WTC11 (cell line): Measurements from ENCODE around the gene DNM3. TPM values are rescaled to one million over a fixed set of nuclear protein-coding genes. Genes with fewer than 3 reads are reported as not detected.

Source experiments
- ATAC-seq: fragments of 200-7000 bp; cut with Tn5 transposase; 2 replicates; pipeline ENCODE4 v1.10.0; 2021; ENCODE audit warnings: mild to moderate bottlenecking, moderate library complexity
- CTCF ChIA-PET: fragments of 300-600 bp; sonication (Branson Sonifier 250); formaldehyde crosslinking; loops from one replicate; lab custom pipeline; 2021; ENCODE audit warnings: antibody characterized with exemption; lab: Charles Lee
- POLR2A ChIA-PET: fragments of 350-600 bp; sonication (Branson Sonifier 250); formaldehyde crosslinking; loops from one replicate; lab custom pipeline; 2021; ENCODE audit warnings: antibody characterized with exemption; lab: Charles Lee
- DNase-seq: peaks from one replicate; pipeline ENCODE4 v3.0.0; 2021; ENCODE audit warnings: low spot score
- H3K27ac Mint-ChIP-seq: 2 replicates; pipeline ENCODE4 v1.8.0; 2021; ENCODE audit warnings: mixed read lengths
- H3K27me3 Mint-ChIP-seq: 2 replicates; pipeline ENCODE4 v1.8.0; 2021; ENCODE audit warnings: low read depth, mild to moderate bottlenecking, moderate library complexity, mixed read lengths
- H3K36me3 Mint-ChIP-seq: 2 replicates; pipeline ENCODE4 v1.8.0; 2021; ENCODE audit warnings: mixed read lengths
- H3K4me1 Mint-ChIP-seq: 2 replicates; pipeline ENCODE4 v1.8.0; 2022; ENCODE audit warnings: mixed read lengths
- H3K4me3 Mint-ChIP-seq: 2 replicates; pipeline ENCODE4 v1.8.0; 2021; ENCODE audit warnings: mild to moderate bottlenecking, moderate library complexity, mixed read lengths
- H3K9me3 Mint-ChIP-seq: 2 replicates; pipeline ENCODE4 v1.8.0; 2021; ENCODE audit warnings: mixed read lengths
- FOXP1 ChIP-seq: sonication (generic); formaldehyde crosslinking; IDR thresholded peaks from 2 replicates; pipeline ENCODE4 v1.8.0; 2022; ENCODE audit warnings: missing genetic modification reagents, mild to moderate bottlenecking, moderate library complexity, borderline replicate concordance
- GABPB1 ChIP-seq: sonication (generic); formaldehyde crosslinking; IDR thresholded peaks from 2 replicates; pipeline ENCODE4 v1.8.1; 2023; ENCODE audit warnings: mild to moderate bottlenecking, missing genetic modification reagents
- GTF2I ChIP-seq: fragments of 250-450 bp; sonication (Bioruptor Pico); conservative IDR thresholded peaks from 2 replicates; pipeline ENCODE4 v1.4.0; 2021; ENCODE audit warnings: mild to moderate bottlenecking
- MYBL2 ChIP-seq: sonication (generic); formaldehyde crosslinking; IDR thresholded peaks from 2 replicates; pipeline ENCODE4 v1.8.1; 2023; ENCODE audit warnings: mild to moderate bottlenecking, moderate library complexity, missing genetic modification reagents
- RELA ChIP-seq: sonication (generic); formaldehyde crosslinking; IDR thresholded peaks from 2 replicates; pipeline ENCODE4 v1.8.1; 2022; ENCODE audit warnings: missing genetic modification reagents, mild to moderate bottlenecking, borderline replicate concordance
- SMAD4 ChIP-seq: sonication (generic); formaldehyde crosslinking; IDR thresholded peaks from 2 replicates; pipeline ENCODE4 v1.8.0; 2022; ENCODE audit warnings: mild to moderate bottlenecking, missing genetic modification reagents
- TEAD1 ChIP-seq: sonication (generic); formaldehyde crosslinking; IDR thresholded peaks from 2 replicates; pipeline ENCODE4 v1.8.0; 2022; ENCODE audit warnings: mild to moderate bottlenecking, missing genetic modification reagents
- ZNF121 ChIP-seq: sonication (generic); formaldehyde crosslinking; IDR thresholded peaks from 2 replicates; pipeline ENCODE4 v1.8.0; 2023; ENCODE audit warnings: missing genetic modification reagents
- ZNF219 ChIP-seq: sonication (generic); formaldehyde crosslinking; IDR thresholded peaks from 2 replicates; pipeline ENCODE4 v1.8.0; 2023; ENCODE audit warnings: missing genetic modification reagents, mild to moderate bottlenecking, borderline replicate concordance
- ZNF317 ChIP-seq: sonication (generic); formaldehyde crosslinking; IDR thresholded peaks from 2 replicates; pipeline ENCODE4 v1.8.1; 2023; ENCODE audit warnings: low read depth, mild to moderate bottlenecking, moderate library complexity, missing genetic modification reagents, borderline replicate concordance
- total RNA-seq: library from RNA; stranded (reverse); gene quantifications from 3 replicates; pipeline ENCODE4 v1.2.3, GENCODE V29; 2021
- TF ChIP-seq, protein P1 (sequence below): sonication (generic); formaldehyde crosslinking; IDR thresholded peaks from 2 replicates; pipeline ENCODE4 v1.8.0; 2023; ENCODE audit warnings: mild to moderate bottlenecking, missing genetic modification reagents
- TF ChIP-seq, protein P2 (sequence below): sonication (generic); formaldehyde crosslinking; conservative IDR thresholded peaks from 2 replicates; pipeline ENCODE4 v1.8.1; 2023; ENCODE audit warnings: mild to moderate bottlenecking, low read depth, missing genetic modification reagents, moderate library complexity
- TF ChIP-seq, protein P3 (sequence below): fragments of 200-600 bp; IDR thresholded peaks from 2 replicates; pipeline ENCODE4 v1.8.0; 2022; ENCODE audit warnings: antibody characterized with exemption
- TF ChIP-seq, protein P4 (sequence below): sonication (generic); formaldehyde crosslinking; IDR thresholded peaks from 2 replicates; pipeline ENCODE4 v1.8.1; 2023; ENCODE audit warnings: mild to moderate bottlenecking, missing genetic modification reagents, moderate library complexity
- TF ChIP-seq, protein P5 (sequence below): fragments of 250-450 bp; sonication (Bioruptor Pico); conservative IDR thresholded peaks from 2 replicates; pipeline ENCODE4 v1.9.0; 2021; ENCODE audit warnings: mild to moderate bottlenecking
- TF ChIP-seq, protein P6 (sequence below): fragments of 250-450 bp; sonication (Bioruptor Pico); IDR thresholded peaks from 2 replicates; pipeline ENCODE4 v1.9.0; 2021; ENCODE audit warnings: mild to moderate bottlenecking, borderline replicate concordance

Gene DNM3
- total RNA-seq, 1 experiment from 2014 or later = 1.9 TPM

DNA sequence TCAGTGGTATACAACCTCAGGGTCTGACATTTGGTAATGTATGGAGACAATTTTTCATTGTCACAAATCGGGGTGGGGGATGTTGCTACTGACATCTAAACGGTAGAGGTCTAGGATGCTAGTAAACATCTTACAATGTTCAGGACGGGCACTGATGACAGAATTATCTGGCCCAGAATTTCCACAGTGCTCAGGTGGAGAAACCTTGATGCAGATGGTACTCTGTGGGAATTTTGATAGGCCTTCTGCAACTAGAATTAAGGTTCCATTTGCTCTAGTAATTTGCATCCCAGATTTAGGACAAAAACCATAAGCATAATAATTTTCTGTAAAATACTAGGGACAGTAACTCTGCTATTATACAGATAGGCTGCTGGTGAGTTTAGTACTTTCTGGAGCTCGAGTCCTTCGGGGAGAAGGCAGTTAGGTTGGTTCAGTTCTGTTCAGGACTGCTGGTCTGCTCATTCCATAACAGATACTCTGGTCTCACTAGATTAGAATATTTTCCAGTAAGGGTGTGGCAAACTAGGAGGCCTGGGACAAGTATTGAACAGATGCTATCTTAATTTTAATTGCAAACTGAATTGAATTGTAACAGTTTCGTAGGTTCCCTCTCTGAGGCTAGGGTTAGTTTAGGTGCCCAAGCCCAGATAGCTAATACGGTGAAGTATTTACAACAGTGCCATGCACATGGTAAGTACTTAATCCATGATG, 48.5 kb upstream of the DNM3 start:
- TF ChIP-seq GABPB1 (CRISPR knock-in tag) (no peak), SMAD4 (CRISPR knock-in tag) (no peak), ZNF219 (CRISPR knock-in tag) (no peak), ZNF317 (CRISPR knock-in tag) (no peak), TEAD1 (CRISPR knock-in tag) (no peak), RELA (CRISPR knock-in tag) (no peak)
- TF ChIP-seq, protein P1, sequence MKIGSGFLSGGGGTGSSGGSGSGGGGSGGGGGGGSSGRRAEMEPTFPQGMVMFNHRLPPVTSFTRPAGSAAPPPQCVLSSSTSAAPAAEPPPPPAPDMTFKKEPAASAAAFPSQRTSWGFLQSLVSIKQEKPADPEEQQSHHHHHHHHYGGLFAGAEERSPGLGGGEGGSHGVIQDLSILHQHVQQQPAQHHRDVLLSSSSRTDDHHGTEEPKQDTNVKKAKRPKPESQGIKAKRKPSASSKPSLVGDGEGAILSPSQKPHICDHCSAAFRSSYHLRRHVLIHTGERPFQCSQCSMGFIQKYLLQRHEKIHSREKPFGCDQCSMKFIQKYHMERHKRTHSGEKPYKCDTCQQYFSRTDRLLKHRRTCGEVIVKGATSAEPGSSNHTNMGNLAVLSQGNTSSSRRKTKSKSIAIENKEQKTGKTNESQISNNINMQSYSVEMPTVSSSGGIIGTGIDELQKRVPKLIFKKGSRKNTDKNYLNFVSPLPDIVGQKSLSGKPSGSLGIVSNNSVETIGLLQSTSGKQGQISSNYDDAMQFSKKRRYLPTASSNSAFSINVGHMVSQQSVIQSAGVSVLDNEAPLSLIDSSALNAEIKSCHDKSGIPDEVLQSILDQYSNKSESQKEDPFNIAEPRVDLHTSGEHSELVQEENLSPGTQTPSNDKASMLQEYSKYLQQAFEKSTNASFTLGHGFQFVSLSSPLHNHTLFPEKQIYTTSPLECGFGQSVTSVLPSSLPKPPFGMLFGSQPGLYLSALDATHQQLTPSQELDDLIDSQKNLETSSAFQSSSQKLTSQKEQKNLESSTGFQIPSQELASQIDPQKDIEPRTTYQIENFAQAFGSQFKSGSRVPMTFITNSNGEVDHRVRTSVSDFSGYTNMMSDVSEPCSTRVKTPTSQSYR (CRISPR knock-in tag) = no peak
- TF ChIP-seq, protein P2, sequence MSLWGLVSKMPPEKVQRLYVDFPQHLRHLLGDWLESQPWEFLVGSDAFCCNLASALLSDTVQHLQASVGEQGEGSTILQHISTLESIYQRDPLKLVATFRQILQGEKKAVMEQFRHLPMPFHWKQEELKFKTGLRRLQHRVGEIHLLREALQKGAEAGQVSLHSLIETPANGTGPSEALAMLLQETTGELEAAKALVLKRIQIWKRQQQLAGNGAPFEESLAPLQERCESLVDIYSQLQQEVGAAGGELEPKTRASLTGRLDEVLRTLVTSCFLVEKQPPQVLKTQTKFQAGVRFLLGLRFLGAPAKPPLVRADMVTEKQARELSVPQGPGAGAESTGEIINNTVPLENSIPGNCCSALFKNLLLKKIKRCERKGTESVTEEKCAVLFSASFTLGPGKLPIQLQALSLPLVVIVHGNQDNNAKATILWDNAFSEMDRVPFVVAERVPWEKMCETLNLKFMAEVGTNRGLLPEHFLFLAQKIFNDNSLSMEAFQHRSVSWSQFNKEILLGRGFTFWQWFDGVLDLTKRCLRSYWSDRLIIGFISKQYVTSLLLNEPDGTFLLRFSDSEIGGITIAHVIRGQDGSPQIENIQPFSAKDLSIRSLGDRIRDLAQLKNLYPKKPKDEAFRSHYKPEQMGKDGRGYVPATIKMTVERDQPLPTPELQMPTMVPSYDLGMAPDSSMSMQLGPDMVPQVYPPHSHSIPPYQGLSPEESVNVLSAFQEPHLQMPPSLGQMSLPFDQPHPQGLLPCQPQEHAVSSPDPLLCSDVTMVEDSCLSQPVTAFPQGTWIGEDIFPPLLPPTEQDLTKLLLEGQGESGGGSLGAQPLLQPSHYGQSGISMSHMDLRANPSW = no peak
- TF ChIP-seq, protein P3, sequence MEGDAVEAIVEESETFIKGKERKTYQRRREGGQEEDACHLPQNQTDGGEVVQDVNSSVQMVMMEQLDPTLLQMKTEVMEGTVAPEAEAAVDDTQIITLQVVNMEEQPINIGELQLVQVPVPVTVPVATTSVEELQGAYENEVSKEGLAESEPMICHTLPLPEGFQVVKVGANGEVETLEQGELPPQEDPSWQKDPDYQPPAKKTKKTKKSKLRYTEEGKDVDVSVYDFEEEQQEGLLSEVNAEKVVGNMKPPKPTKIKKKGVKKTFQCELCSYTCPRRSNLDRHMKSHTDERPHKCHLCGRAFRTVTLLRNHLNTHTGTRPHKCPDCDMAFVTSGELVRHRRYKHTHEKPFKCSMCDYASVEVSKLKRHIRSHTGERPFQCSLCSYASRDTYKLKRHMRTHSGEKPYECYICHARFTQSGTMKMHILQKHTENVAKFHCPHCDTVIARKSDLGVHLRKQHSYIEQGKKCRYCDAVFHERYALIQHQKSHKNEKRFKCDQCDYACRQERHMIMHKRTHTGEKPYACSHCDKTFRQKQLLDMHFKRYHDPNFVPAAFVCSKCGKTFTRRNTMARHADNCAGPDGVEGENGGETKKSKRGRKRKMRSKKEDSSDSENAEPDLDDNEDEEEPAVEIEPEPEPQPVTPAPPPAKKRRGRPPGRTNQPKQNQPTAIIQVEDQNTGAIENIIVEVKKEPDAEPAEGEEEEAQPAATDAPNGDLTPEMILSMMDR = no peak
- TF ChIP-seq, protein P4, sequence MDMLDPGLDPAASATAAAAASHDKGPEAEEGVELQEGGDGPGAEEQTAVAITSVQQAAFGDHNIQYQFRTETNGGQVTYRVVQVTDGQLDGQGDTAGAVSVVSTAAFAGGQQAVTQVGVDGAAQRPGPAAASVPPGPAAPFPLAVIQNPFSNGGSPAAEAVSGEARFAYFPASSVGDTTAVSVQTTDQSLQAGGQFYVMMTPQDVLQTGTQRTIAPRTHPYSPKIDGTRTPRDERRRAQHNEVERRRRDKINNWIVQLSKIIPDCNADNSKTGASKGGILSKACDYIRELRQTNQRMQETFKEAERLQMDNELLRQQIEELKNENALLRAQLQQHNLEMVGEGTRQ (CRISPR knock-in tag) = no peak
- TF ChIP-seq, all 79 proteins: peak for 0
- Mint-ChIP-seq H3K4me3 (no peak overlapping the region), H3K4me1 (no peaks in the 10 kb centered on the region), H3K27me3 (no peaks in the 10 kb centered on the region), H3K9me3 (no peaks in the 10 kb centered on the region), H3K27ac (no peak overlapping the region), H3K36me3 (peaks cover 85% of the 10 kb centered on the region)
- POLR2A ChIA-PET = no interaction called here
- no peak for DNase-seq
- CTCF ChIA-PET = no interaction called here
- no peak for ATAC-seq

DNA sequence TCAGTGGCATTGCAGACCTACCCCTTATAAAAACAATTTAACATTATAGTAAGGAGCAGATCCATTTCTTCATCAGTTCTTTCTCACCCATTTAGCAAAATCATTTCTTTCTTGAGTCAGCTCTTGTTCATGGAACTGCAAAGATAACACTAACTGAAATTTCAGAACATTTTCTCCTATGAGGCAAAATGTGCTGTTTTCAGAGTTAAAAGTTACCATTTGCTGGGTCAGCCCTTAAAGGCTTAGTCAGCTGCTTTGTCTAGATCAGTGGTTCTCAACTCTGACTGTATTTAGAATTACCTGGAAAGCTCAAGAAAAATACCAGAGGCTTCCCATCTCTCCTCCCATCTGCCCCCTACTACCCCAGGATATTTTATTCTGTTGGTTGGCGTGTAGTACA, 47.7 kb upstream of the DNM3 start:
- Mint-ChIP-seq H3K27ac (no peak overlapping the region), H3K4me1 (0 out of 2 replicates have a peak, but pooled peaks cover 3% of the 10 kb centered on the region)
- TF ChIP-seq GTF2I (CRISPR knock-in tag) (no peak), ZNF121 (no peak), FOXP1 (CRISPR knock-in tag) (no peak), MYBL2 (CRISPR knock-in tag) (no peak)
- TF ChIP-seq, protein P5, sequence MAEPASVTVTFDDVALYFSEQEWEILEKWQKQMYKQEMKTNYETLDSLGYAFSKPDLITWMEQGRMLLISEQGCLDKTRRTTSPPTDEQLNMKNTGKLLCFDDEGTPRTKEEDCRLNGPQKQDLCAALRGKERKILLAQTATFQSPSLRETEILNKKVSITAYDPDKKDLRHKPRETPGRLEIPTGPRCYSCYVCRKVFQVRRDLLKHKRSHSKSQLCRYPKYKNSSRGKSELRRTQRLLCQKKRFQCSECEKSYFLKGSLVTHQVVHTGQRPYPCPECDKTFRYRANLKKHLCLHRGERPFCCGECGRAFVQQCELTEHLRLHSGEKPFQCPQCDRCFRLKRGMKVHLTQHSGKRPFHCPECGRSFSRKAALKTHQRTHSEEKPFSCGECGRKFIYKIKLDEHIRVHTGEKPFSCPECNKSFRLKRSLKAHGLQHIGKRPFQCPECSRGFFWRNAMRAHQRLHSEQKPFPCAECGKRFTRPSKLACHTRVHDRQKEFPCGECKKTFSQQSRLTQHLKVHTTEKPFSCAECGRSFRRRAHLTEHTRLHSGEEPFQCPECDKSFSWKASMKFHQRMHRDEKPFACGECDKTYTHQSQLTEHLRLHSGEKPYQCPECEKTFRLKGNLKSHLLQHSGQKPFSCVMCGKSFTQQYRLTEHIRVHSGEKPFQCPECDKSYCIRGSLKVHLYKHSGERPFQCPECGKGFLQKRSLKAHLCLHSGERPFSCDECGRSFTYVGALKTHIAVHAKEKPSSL = no peak
- TF ChIP-seq, protein P6, sequence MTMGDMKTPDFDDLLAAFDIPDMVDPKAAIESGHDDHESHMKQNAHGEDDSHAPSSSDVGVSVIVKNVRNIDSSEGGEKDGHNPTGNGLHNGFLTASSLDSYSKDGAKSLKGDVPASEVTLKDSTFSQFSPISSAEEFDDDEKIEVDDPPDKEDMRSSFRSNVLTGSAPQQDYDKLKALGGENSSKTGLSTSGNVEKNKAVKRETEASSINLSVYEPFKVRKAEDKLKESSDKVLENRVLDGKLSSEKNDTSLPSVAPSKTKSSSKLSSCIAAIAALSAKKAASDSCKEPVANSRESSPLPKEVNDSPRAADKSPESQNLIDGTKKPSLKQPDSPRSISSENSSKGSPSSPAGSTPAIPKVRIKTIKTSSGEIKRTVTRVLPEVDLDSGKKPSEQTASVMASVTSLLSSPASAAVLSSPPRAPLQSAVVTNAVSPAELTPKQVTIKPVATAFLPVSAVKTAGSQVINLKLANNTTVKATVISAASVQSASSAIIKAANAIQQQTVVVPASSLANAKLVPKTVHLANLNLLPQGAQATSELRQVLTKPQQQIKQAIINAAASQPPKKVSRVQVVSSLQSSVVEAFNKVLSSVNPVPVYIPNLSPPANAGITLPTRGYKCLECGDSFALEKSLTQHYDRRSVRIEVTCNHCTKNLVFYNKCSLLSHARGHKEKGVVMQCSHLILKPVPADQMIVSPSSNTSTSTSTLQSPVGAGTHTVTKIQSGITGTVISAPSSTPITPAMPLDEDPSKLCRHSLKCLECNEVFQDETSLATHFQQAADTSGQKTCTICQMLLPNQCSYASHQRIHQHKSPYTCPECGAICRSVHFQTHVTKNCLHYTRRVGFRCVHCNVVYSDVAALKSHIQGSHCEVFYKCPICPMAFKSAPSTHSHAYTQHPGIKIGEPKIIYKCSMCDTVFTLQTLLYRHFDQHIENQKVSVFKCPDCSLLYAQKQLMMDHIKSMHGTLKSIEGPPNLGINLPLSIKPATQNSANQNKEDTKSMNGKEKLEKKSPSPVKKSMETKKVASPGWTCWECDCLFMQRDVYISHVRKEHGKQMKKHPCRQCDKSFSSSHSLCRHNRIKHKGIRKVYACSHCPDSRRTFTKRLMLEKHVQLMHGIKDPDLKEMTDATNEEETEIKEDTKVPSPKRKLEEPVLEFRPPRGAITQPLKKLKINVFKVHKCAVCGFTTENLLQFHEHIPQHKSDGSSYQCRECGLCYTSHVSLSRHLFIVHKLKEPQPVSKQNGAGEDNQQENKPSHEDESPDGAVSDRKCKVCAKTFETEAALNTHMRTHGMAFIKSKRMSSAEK (CRISPR knock-in tag) = no peak

More for the DNA sequence above, 47.7 kb upstream of the DNM3 start:
- no peak overlapping the region for H3K4me3 Mint-ChIP-seq
- ATAC-seq (no peak), DNase-seq (no peak)
- ChIA-PET POLR2A (no interaction called here), CTCF (interaction anchor here (0.8 kb wide), 1 partner anchor 192 kb away, joined by 3 read pairs; no protein-coding TSS in a partner anchor)
- no peaks in the 10 kb centered on the region for H3K9me3 Mint-ChIP-seq
- H3K27me3 Mint-ChIP-seq = no peaks in the 10 kb centered on the region
- peaks cover 79% of the 10 kb centered on the region for H3K36me3 Mint-ChIP-seq
